Stimulated activated naive CD8-positive, alpha-beta T cell treated with anti-CD3 and anti-CD28 coated beads, Interleukin-15, amount 100 ng/mL, for 72 hours (primary cell): ENCODE measurements around the gene USP3.

Experiments used
- ATAC-seq: fragments of 150-1000 bp; cut with Tn5 transposase; 2 replicates; pipeline ENCODE4 v1.10.0; 2021; ENCODE audit warnings: mild to moderate bottlenecking, moderate library complexity
- DNase-seq, 2 donors: peaks; one replicate each; pipeline ENCODE4 v3.0.0; 2021 to 2022
- H3K27ac Mint-ChIP-seq, 2 donors: one replicate each; pipeline ENCODE4 v1.8.0; 2022; ENCODE audit warnings: mild to moderate bottlenecking in 2 of 2, mixed read lengths in 2 of 2, moderate library complexity in 2 of 2
- H3K27me3 Mint-ChIP-seq: one replicate; pipeline ENCODE4 v1.8.0; 2022; ENCODE audit warnings: mixed read lengths
- H3K4me1 Mint-ChIP-seq: one replicate; pipeline ENCODE4 v1.8.0; 2022; ENCODE audit warnings: mild to moderate bottlenecking, mixed read lengths
- H3K4me3 Mint-ChIP-seq, 2 donors: one replicate each; pipeline ENCODE4 v1.8.0; 2022; ENCODE audit warnings: mild to moderate bottlenecking in 2 of 2, mixed read lengths in 2 of 2, moderate library complexity in 1 of 2
- H3K9me3 Mint-ChIP-seq, 2 donors: one replicate each; pipeline ENCODE4 v1.8.0; 2022; ENCODE audit warnings: mixed read lengths in 2 of 2

Gene USP3

DNA sequence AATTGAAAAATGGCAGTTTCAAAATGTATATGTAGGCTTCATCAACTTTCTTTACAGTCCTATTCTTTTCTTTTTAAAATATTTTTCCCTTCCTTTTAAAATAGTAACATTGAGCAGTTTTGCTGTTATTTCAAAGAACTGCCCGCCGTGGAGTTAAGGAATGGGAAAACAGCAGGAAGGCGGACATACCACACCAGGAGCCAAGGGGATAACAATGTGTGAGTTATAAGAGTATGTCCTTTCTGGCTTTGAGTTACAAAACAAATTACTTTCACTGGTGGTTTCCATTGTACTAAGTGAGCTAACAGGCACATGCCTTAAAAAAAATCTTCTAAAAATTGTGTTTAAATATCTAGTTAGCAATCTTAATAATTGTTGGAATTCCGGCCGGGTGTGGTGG, 55.4 kb downstream of the USP3 start:
- ATAC-seq (no peak), DNase-seq (no peak)
- no peaks in the 10 kb centered on the region for H3K9me3 Mint-ChIP-seq
- peaks cover 50% of the 10 kb centered on the region for H3K4me1 Mint-ChIP-seq
- peak overlapping the region in 1 of 2 donors; percentile 57 for H3K4me3 Mint-ChIP-seq
- H3K27me3 Mint-ChIP-seq, result no peaks in the 10 kb centered on the region
- H3K27ac Mint-ChIP-seq, result peak overlapping the region in 1 of 2 donors; percentile 27

DNA sequence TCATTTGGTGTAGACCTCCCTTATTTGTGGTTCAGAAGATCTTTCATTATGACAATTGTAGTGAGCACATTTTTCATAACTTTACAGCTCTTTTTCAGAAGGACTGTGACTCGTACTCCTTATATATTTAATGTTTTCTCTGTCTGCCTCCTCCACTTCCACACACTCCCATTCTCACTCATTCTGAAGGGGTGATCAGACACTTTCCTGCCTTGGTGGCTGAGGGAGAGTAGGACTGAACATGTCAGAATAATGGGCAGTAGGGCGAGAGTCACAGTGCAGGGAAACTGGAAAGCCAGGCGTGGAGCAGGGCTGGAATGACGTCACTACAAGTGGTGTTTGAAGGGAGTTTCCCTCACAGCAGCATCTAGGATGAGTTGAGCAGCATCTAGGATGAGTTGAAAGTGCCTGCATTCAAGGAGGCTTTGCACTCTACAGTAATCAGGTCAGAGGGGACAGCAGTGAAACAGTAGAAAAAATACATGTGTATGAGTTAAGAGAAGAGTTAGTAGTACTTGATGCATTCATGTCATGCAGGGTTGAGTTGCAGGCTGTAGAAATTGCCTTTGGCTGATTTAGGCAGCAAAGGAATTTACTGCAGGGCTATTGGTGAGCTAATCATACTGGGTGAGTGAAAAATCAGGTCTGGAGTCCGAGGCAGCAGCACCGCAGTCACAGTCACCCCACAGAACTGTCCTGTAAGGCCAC, 56.5 kb downstream of the USP3 start:
- peak; percentile 17 to 43 for DNase-seq
- Mint-ChIP-seq H3K27ac (peak overlapping the region in 1 of 2 donors; percentile 91), H3K4me1 (peaks cover 48% of the 10 kb centered on the region), H3K4me3 (peak overlapping the region; percentile 4 to 44), H3K9me3 (no peaks in the 10 kb centered on the region), H3K27me3 (no peaks in the 10 kb centered on the region)
- peak; percentile 89 for ATAC-seq

DNA sequence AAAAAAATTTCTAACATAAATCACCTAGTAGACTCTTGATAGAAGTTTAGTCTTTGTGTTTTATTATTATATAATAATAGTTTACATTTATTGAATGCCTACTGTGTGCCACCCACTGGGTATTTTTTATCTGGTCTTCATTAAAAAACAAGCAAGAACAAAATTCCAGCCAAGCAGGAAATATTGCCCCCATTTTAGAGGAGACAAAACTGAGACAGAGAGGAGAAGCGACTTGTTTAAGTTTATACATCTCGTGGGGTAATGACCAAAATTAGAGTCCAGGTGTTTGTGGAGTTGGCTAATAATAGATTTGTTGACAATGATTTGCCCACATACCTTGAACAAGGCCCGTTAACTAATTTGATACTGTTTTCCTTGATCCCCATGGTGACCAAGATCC, 59.7 kb downstream of the USP3 start:
- ATAC-seq (no peak), DNase-seq (no peak)
- Mint-ChIP-seq H3K27me3 (no peaks in the 10 kb centered on the region), H3K4me1 (peaks cover 40% of the 10 kb centered on the region), H3K4me3 (no peak overlapping the region), H3K9me3 (no peaks in the 10 kb centered on the region), H3K27ac (no peak overlapping the region)

DNA sequence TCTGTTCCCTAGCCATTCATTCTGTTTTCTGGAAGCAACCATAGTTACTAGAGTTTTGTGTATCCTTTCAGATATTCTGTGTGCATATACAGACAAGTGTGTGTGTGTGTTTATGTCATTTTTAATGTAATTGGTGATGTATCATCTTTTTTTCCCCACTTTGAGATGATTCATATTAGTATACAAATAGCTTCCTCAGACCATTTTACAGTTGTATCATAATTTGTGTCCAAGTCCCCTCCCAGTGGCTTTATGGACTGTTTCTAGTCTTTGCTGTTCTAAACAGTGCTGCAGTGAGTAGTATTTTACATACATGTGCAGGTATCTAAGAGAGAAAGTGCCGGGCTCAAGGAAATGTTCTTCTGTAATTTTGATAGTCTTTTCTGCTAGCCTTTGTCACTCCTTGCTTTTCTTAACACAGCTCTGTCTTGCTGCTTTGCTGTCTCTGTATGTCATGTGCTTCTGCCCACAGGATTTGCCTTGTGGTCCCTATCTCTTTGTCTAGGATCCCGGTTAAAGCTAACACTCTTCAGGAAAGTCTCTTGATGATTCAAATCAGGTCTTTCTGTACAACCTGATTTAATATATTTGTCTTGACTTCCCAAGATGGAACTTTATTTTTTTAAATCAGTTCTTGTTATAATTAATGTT, 61.3 kb downstream of the USP3 start:
- ATAC-seq, result no peak
- no peak overlapping the region for H3K27ac Mint-ChIP-seq
- no peaks in the 10 kb centered on the region for H3K9me3 Mint-ChIP-seq
- H3K4me3 Mint-ChIP-seq, result no peak overlapping the region
- DNase-seq, result no peak
- H3K27me3 Mint-ChIP-seq, result no peaks in the 10 kb centered on the region
- H3K4me1 Mint-ChIP-seq, result peaks cover 25% of the 10 kb centered on the region

GRCh38 chr15:63572749-63573464, 68.5 kb downstream of the USP3 start:
- H3K27me3 Mint-ChIP-seq, result no peaks in the 10 kb centered on the region
- ATAC-seq (no peak), DNase-seq (no peak)
- peak overlapping the region in 1 of 2 donors; percentile 23 for H3K27ac Mint-ChIP-seq
- H3K4me1 Mint-ChIP-seq, result peaks cover 7% of the 10 kb centered on the region
- no peaks in the 10 kb centered on the region for H3K9me3 Mint-ChIP-seq
- no peak overlapping the region for H3K4me3 Mint-ChIP-seq

GRCh38 chr15:63573533-63573932, 69.1 kb downstream of the USP3 start:
- DNase-seq, result no peak
- H3K27ac Mint-ChIP-seq, result peak overlapping the region in 1 of 2 donors; percentile 23
- H3K4me1 Mint-ChIP-seq, result peaks cover 7% of the 10 kb centered on the region

GRCh38 chr15:63575312-63575711, 70.9 kb downstream of the USP3 start:
- ATAC-seq (no peak), DNase-seq (no peak)
- Mint-ChIP-seq H3K9me3 (no peaks in the 10 kb centered on the region), H3K4me3 (no peak overlapping the region), H3K27me3 (no peaks in the 10 kb centered on the region), H3K27ac (peak overlapping the region in 1 of 2 donors; percentile 34), H3K4me1 (peaks cover 7% of the 10 kb centered on the region)

More at GRCh38 chr15:63573533-63573932, 69.1 kb downstream of the USP3 start:
- no peaks in the 10 kb centered on the region for H3K9me3 Mint-ChIP-seq
- no peak for ATAC-seq
- no peaks in the 10 kb centered on the region for H3K27me3 Mint-ChIP-seq
- H3K4me3 Mint-ChIP-seq, result no peak overlapping the region

DNA sequence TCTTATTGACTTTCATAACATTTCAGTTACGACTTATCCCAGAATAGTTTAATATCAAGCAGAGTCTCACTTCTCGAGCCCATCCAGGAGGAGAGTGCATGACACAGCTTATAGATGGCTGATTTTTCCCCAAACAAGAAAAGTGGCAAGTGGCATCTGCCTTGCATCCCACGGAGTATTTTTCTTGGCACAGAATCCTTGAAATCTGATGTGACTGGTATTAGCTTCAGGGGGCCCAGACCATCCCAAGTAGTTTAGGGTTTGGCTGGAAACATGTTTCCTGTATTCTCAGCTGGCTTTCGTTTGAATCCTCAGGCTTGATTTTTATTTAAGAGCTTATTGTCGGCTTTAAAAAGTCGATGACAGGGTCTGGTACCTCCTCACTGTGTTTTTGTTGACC, 72.0 kb downstream of the USP3 start:
- H3K4me1 Mint-ChIP-seq, result peaks cover 13% of the 10 kb centered on the region
- ATAC-seq, result no peak
- DNase-seq, result no peak
- H3K27me3 Mint-ChIP-seq, result no peaks in the 10 kb centered on the region
- H3K27ac Mint-ChIP-seq, result no peak overlapping the region
- H3K9me3 Mint-ChIP-seq, result no peaks in the 10 kb centered on the region
- no peak overlapping the region for H3K4me3 Mint-ChIP-seq

- H3K9me3 Mint-ChIP-seq, result no peaks in the 10 kb centered on the region
- no peak overlapping the region for H3K4me3 Mint-ChIP-seq
- H3K27ac Mint-ChIP-seq, result peak overlapping the region in 1 of 2 donors; percentile 28
- DNase-seq (no peak), ATAC-seq (peak; percentile 50)
- no peaks in the 10 kb centered on the region for H3K27me3 Mint-ChIP-seq
- H3K4me1 Mint-ChIP-seq, result peaks cover 24% of the 10 kb centered on the region
Measured at GRCh38 chr15:63582179-63582578, 77.8 kb downstream of the USP3 start.

DNA sequence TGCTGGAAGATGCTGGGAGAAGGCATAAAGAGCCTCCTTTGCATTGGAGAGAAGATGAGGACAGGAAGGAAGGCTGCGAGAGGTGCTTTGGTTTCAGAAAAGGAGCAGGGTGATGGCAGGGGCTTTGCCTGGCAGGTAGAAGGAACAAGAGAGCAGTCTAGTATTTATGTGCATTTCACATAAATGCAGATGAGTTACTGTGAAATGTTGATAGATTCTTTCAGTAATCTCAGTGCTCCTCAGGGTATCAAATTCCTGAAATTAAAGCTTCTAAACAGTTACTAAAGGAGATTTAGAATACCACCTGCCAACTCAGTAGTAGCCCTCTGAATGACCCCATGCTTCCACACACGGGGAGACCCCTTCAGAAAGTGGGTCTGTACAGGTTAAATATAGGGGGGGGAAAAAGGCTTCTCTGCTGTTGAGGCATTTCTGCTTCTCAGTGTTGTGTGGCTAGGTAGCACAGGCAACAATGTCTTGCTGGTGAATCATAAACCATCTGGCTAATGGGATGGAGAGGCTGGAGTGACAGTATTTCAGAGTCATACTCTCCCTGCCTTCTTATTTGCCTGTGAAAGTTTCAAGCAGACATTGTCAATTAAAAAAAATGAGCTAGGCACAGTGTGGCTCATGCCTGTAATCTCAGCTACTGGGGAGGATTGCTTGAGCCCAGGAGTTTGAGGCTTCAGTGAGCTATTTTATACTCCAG, 78.5 kb downstream of the USP3 start:
- Mint-ChIP-seq H3K27me3 (no peaks in the 10 kb centered on the region), H3K9me3 (no peaks in the 10 kb centered on the region), H3K27ac (peak overlapping the region in 1 of 2 donors; percentile 10), H3K4me1 (peaks cover 24% of the 10 kb centered on the region), H3K4me3 (no peak overlapping the region)
- peak; percentile 7 for ATAC-seq
- no peak for DNase-seq

DNA sequence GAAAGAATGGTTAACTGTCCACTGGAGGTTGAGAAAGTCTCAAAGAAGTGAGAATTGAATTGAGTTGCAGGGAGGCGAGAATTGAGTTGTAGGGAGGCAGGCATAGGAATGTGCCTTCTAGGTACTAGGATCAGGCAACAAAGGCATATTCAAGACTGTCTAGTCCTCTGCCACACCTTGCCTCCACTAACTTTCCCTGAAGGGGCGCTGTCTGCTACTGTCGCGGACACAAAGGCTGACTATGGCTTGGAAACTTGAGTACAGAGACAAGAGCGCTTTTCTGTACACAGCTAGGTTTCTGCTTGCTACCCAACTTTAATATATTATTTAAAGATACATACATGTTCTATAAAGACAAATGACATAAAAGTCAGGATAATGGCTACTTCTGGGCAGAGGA, 82.4 kb downstream of the USP3 start:
- DNase-seq, result no peak
- Mint-ChIP-seq H3K9me3 (no peaks in the 10 kb centered on the region), H3K27me3 (no peaks in the 10 kb centered on the region), H3K4me3 (no peak overlapping the region), H3K27ac (peak overlapping the region; percentile 2 to 10), H3K4me1 (peaks cover 33% of the 10 kb centered on the region)
- ATAC-seq, result no peak

DNA sequence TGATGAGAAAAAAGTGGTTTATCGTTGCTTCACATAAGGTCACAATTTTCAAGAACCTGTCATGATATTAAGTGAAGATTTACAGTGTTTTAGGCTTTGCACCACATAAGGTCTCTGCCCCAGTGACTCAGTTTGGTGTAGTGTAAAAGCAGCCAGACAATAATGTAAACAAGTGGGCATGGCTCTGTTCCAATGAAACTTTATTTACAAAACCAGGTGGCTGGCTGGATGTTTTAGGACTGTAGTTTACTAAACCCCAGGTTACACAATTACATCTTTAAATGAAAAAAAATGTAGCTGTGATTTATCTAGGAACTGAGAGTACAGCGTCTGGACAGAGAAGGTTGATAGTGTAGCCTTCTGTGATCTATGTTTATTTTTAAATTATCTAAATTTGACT, 83.1 kb downstream of the USP3 start:
- Mint-ChIP-seq H3K27ac (no peak overlapping the region), H3K4me3 (no peak overlapping the region), H3K27me3 (no peaks in the 10 kb centered on the region), H3K9me3 (no peaks in the 10 kb centered on the region), H3K4me1 (peaks cover 33% of the 10 kb centered on the region)
- no peak for DNase-seq
- no peak for ATAC-seq

DNA sequence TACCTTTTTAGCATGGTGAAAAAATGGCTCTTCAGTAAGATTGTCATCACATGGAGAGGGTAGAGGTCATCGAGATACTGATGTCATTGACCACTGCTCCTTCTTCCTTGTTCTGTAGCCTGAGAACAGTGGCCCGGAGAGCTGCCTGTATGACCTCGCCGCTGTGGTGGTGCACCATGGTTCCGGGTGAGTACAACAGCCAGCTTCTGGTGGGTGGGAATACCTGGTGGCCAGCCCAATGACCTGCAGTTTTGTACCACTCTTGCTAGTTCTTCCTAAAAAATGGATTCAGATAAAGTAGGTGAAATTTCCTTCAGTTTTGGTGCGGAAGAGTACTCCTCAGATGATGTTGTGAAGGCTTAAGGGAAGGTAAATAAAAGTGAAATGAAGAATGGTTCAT, 84.4 kb downstream of the USP3 start:
- Mint-ChIP-seq H3K4me3 (no peak overlapping the region), H3K9me3 (no peaks in the 10 kb centered on the region), H3K27me3 (no peaks in the 10 kb centered on the region), H3K4me1 (peaks cover 42% of the 10 kb centered on the region), H3K27ac (no peak overlapping the region)
- ATAC-seq (no peak), DNase-seq (no peak)

- H3K27ac Mint-ChIP-seq, result peak overlapping the region in 1 of 2 donors; percentile 1
- no peaks in the 10 kb centered on the region for H3K27me3 Mint-ChIP-seq
- peak in 1 of 2 donors; percentile 58 for DNase-seq
- peak; percentile 74 for ATAC-seq
- H3K4me3 Mint-ChIP-seq, result peak overlapping the region; percentile 9 to 35
- H3K4me1 Mint-ChIP-seq, result peaks cover 85% of the 10 kb centered on the region
- H3K9me3 Mint-ChIP-seq, result no peaks in the 10 kb centered on the region
Measured at GRCh38 chr15:63593705-63594671, 89.6 kb downstream of the USP3 start.
